BJ (cell line): ENCODE data around the gene FTL. TPM values are rescaled to one million over a fixed set of nuclear protein-coding genes. Genes with fewer than 3 reads are reported as not detected.

Experiments used
- CTCF ChIA-PET: fragments of 350-600 bp; formaldehyde crosslinking; extraction: SDS; loops from one replicate; lab custom pipeline; 2021; ENCODE audit warnings: antibody characterized with exemption, inconsistent platforms; lab: Yijun Ruan, JAX
- POLR2A ChIA-PET: fragments of 300-600 bp; sonication (Branson Sonifier 250); formaldehyde crosslinking; extraction: SDS; loops from one replicate; lab custom pipeline; 2021; ENCODE audit warnings: antibody characterized with exemption; lab: Charles Lee
- DNase-seq: peaks from one replicate; pipeline ENCODE4 v3.0.0-alpha.2; 2011; ENCODE audit warnings: low read depth
- H3K27me3 ChIP-seq: 2 replicates; pipeline ENCODE4 v1.6.0; 2011; ENCODE audit warnings: low read length; ENCODE audit not compliant: control insufficient read depth, insufficient read depth
- H3K36me3 ChIP-seq: 2 replicates; pipeline ENCODE4 v1.5.1; 2011; ENCODE audit warnings: low read length; ENCODE audit not compliant: control insufficient read depth, insufficient read depth
- H3K4me3 ChIP-seq: 2 replicates; pipeline ENCODE4 v1.5.1; 2011; ENCODE audit warnings: low read depth, mild to moderate bottlenecking, control low read depth, low read length
- CTCF ChIP-seq: IDR thresholded peaks from 2 replicates; pipeline ENCODE4 v1.5.1; 2011; ENCODE audit warnings: low read depth, mild to moderate bottlenecking, control low read depth, inconsistent platforms, low read length, moderate library complexity; ENCODE audit not compliant: insufficient read depth
- polyA plus RNA-seq: library from polyadenylated mRNA; depleted of rRNA; stranded (reverse); fragments of >200 nt; gene quantifications from 2 replicates; pipeline ENCODE4 v1.2.3, GENCODE V29; 2011

FTL gene
- polyA plus RNA-seq, 1 experiment, result 3,340 TPM

GRCh38 chr19:48991011-48991609 is 26.0 kb downstream of the FTL start:
- TF ChIP-seq CTCF, result no peak
- peaks cover 25% of the 10 kb centered on the region for H3K36me3 ChIP-seq
- H3K27me3 ChIP-seq, result no peaks in the 10 kb centered on the region
- DNase-seq, result no peak
- ChIA-PET POLR2A (interaction anchor here (0.6 kb wide), 1 partner anchor 539 kb away, joined by 10 read pairs; no protein-coding TSS in a partner anchor), CTCF (interaction anchor here (1.2 to 2.7 kb wide), 4 partner anchors 10 to 203 kb away, joined by 3 to 44 read pairs (median 6); no protein-coding TSS in a partner anchor)
- peak overlapping the region; percentile 94 for H3K4me3 ChIP-seq

- no peak for TF ChIP-seq CTCF
Measured at GRCh38 chr19:48991873-48992580, 26.9 kb downstream of the FTL start.

GRCh38 chr19:48992581-48993174 is 27.6 kb downstream of the FTL start:
- Histone ChIP-seq H3K36me3 (peaks cover 20% of the 10 kb centered on the region), H3K4me3 (peak overlapping the region; percentile 94), H3K27me3 (no peaks in the 10 kb centered on the region)
- TF ChIP-seq CTCF, result no peak
- no peak for DNase-seq
- POLR2A ChIA-PET, result interaction anchor here (0.5 to 1.8 kb wide), 4 partner anchors 14 to 64 kb away, joined by 3 to 6 read pairs (median 4); partner anchors contain the start of gene CGB7
- CTCF ChIA-PET, result interaction anchor here (0.8 to 2.7 kb wide), 19 partner anchors 11 to 205 kb away, joined by 3 to 44 read pairs (median 4); partner anchors contain the start of gene HSD17B14

More at GRCh38 chr19:48991873-48992580, 26.9 kb downstream of the FTL start:
- ChIA-PET CTCF (interaction anchor here (0.6 to 2.7 kb wide), 11 partner anchors 11 to 204 kb away, joined by 3 to 44 read pairs (median 4); no protein-coding TSS in a partner anchor), POLR2A (interaction anchor here (0.5 to 0.6 kb wide), 5 partner anchors 13 to 176 kb away, joined by 4 to 10 read pairs (median 9); no protein-coding TSS in a partner anchor)
- no peak for DNase-seq
- H3K27me3 ChIP-seq, result no peaks in the 10 kb centered on the region
- peak overlapping the region; percentile 94 for H3K4me3 ChIP-seq
- H3K36me3 ChIP-seq, result peaks cover 23% of the 10 kb centered on the region

- POLR2A ChIA-PET, result interaction anchor here (0.6 to 1.8 kb wide), 6 partner anchors 26 to 1232 kb away, joined by 3 to 6 read pairs (median 3); partner anchors contain the start of genes CGB7 and NUCB1
- Histone ChIP-seq H3K36me3 (peaks cover 16% of the 10 kb centered on the region), H3K27me3 (no peaks in the 10 kb centered on the region), H3K4me3 (peak within 1 kb of the TSS; percentile 94)
- DNase-seq, result peak; percentile 98
- CTCF ChIA-PET, result interaction anchor here (0.6 to 2.7 kb wide), 27 partner anchors 8 to 268 kb away, joined by 3 to 44 read pairs (median 4); partner anchors contain the start of gene HSD17B14
- peak; percentile 99 for TF ChIP-seq CTCF
Measured at GRCh38 chr19:48993175-48994034, 28.3 kb downstream of the FTL start, which contains the start of the genes GYS1 and RUVBL2. Gene GYS1, minus strand, starts transcription at chr19:48993309. Its CDS starts 197 bp downstream, at chr19:48993112. Gene RUVBL2, plus strand, starts transcription at chr19:48993887. Its CDS starts 25 bp downstream, at chr19:48993912.
